Fibroblast of lung (primary cell): ENCODE measurements around the gene HMSD. TPM values are rescaled to one million over a fixed set of nuclear protein-coding genes. Genes with fewer than 3 reads are reported as not detected.

Source experiments
- DNase-seq, 2 donors: peaks; one replicate each; pipeline versions ENCODE4 v3.0.0 to v3.0.0-alpha.2; 2010; ENCODE audit warnings: low read depth in 2 of 2
- H2AFZ ChIP-seq: 2 replicates; pipeline ENCODE4 v1.5.1; 2012; ENCODE audit warnings: low read length, control low read depth, inconsistent platforms
- H3K27ac ChIP-seq: 2 replicates; pipeline ENCODE4 v1.5.1; 2011; ENCODE audit warnings: low read length, control low read depth; ENCODE audit not compliant: insufficient read depth
- H3K27me3 ChIP-seq: 2 replicates; pipeline ENCODE4 v1.5.1; 2011; ENCODE audit warnings: mild to moderate bottlenecking, low read length; ENCODE audit not compliant: control insufficient read depth, insufficient read depth
- H3K36me3 ChIP-seq: 2 replicates; pipeline ENCODE4 v1.5.1; 2011; ENCODE audit warnings: low read length; ENCODE audit not compliant: control insufficient read depth, insufficient read depth
- H3K4me1 ChIP-seq: 2 replicates; pipeline ENCODE4 v1.5.1; 2011; ENCODE audit warnings: low read length; ENCODE audit not compliant: control insufficient read depth, insufficient read depth; ENCODE audit errors: extremely low read depth
- H3K4me2 ChIP-seq: 2 replicates; pipeline ENCODE4 v1.5.1; 2011; ENCODE audit warnings: low read length, control low read depth; ENCODE audit not compliant: insufficient read depth; ENCODE audit errors: extremely low read depth
- H3K4me3 ChIP-seq, 4 experiments: fragments of 200-600 bp in 1 of 4; sonication (generic) in 1 of 4; replicated peaks in 1 of 4; 2 replicates each; pipeline ENCODE4 v1.5.1; 2011 to 2016; ENCODE audit warnings: low read length in 4 of 4, low read depth in 3 of 4, mild to moderate bottlenecking in 3 of 4, control low read depth in 2 of 4, inconsistent platforms in 1 of 4, mixed read lengths in 1 of 4; ENCODE audit not compliant: insufficient read depth in 1 of 4; ENCODE audit errors: control extremely low read depth in 1 of 4
- H3K79me2 ChIP-seq: 2 replicates; pipeline ENCODE4 v1.5.1; 2012; ENCODE audit warnings: mild to moderate bottlenecking, low read length, inconsistent platforms; ENCODE audit not compliant: control insufficient read depth, insufficient read depth
- H3K9ac ChIP-seq: 2 replicates; pipeline ENCODE4 v1.5.1; 2011; ENCODE audit warnings: mild to moderate bottlenecking, low read length, control low read depth; ENCODE audit not compliant: insufficient read depth
- H3K9me3 ChIP-seq: 2 replicates; pipeline ENCODE4 v1.5.1; 2012; ENCODE audit warnings: low read depth, low read length; ENCODE audit not compliant: control insufficient read depth, insufficient read depth
- H4K20me1 ChIP-seq: 2 replicates; pipeline ENCODE4 v1.5.1; 2011; ENCODE audit warnings: low read length; ENCODE audit not compliant: control insufficient read depth, insufficient read depth; ENCODE audit errors: extremely low read depth
- EZH2 ChIP-seq: IDR thresholded peaks from 2 replicates; pipeline ENCODE4 v1.5.1; 2012; ENCODE audit warnings: low read length, control low read depth, mild to moderate bottlenecking; ENCODE audit errors: missing control alignments
- polyA plus RNA-seq, 2 donors: library from polyadenylated mRNA; depleted of rRNA in 1 of 2; stranded (reverse) in 1 of 2; unstranded in 1 of 2; fragments of >200 nt; gene quantifications; 2 replicates each; pipeline ENCODE4 v1.2.1, GENCODE V29; 2011 to 2012; ENCODE audit warnings: missing spikeins in 1 of 2
- total RNA-seq: library from RNA; depleted of rRNA; stranded (reverse); fragments of >200 nt; gene quantifications from 2 replicates; pipeline ENCODE4 v1.2.1, GENCODE V29; 2014
- TF ChIP-seq, protein P1 (sequence below), 2 donors: IDR thresholded peaks in 1 of 2; conservative IDR thresholded peaks in 1 of 2; 1 replicate in 1 of 2; 2 replicates in 1 of 2; pipeline ENCODE4 v1.5.1; 2011 to 2012; ENCODE audit warnings: low read length in 2 of 2, control low read depth in 1 of 2, inconsistent platforms in 1 of 2, low read depth in 1 of 2, mild to moderate bottlenecking in 1 of 2

Gene HMSD
- total and polyA plus RNA-seq, 2 donors (not counting 1 experiment from before 2014, with no cell fraction given) = 0.83 to 4.3 TPM

DNA sequence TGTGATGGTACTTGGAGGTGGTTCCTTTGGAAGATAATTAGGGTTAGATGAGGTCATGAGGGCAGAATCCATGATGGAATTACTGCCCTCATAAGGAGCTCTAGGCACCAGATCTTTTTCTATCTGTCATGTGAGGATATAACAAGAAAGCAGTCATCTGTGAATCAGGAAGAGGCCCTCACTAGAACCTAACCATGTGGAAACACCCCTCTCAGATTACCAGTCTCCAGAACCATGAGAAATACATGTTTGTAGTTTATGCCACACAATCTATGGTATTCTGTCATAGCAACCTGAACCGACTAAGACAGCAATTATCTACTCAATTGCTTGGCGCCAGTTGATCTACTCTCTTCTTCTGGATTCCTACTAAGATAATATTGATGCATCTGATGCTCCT is 43.7 kb upstream of the HMSD start:
- Histone ChIP-seq H3K4me2 (no peak overlapping the region), H3K4me3 (no peak overlapping the region), H3K9ac (no peak overlapping the region), H3K79me2 (no peaks in the 10 kb centered on the region), H3K27me3 (no peaks in the 10 kb centered on the region), H4K20me1 (no peaks in the 10 kb centered on the region), H2AFZ (no peak overlapping the region), H3K4me1 (no peaks in the 10 kb centered on the region), H3K36me3 (no peaks in the 10 kb centered on the region), H3K9me3 (no peaks in the 10 kb centered on the region), H3K27ac (no peak overlapping the region)
- no peak for TF ChIP-seq EZH2
- TF ChIP-seq, protein P1, sequence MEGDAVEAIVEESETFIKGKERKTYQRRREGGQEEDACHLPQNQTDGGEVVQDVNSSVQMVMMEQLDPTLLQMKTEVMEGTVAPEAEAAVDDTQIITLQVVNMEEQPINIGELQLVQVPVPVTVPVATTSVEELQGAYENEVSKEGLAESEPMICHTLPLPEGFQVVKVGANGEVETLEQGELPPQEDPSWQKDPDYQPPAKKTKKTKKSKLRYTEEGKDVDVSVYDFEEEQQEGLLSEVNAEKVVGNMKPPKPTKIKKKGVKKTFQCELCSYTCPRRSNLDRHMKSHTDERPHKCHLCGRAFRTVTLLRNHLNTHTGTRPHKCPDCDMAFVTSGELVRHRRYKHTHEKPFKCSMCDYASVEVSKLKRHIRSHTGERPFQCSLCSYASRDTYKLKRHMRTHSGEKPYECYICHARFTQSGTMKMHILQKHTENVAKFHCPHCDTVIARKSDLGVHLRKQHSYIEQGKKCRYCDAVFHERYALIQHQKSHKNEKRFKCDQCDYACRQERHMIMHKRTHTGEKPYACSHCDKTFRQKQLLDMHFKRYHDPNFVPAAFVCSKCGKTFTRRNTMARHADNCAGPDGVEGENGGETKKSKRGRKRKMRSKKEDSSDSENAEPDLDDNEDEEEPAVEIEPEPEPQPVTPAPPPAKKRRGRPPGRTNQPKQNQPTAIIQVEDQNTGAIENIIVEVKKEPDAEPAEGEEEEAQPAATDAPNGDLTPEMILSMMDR (conservative IDR thresholded peaks at IDR 0.05 in 1 of 2, IDR thresholded peaks at IDR 0.05 in 1 of 2; ENCODE audit: low read depth in 1 of 2, low read length in 2 of 2) = no peak
- DNase-seq = no peak

DNA sequence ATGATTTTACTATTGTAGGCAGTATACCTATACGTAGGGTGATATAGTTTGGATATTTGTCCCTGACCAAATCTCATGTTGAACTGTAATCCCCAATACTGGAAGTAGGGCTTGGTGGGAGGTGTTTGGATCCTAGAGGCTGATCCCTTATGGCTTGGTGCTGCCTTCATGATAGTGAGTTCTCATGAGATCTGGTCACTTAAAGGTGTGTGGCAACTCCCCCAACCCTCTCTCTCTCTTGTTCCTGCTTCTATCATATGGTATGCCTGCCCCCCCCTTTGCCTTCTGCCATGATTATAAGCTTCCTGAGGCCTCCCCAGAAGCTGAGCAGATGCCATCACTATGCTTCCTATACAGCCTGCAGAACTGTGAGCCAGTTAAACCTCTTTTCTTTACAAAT is 43.0 kb upstream of the HMSD start:
- H3K4me1 ChIP-seq = no peaks in the 10 kb centered on the region
- no peak overlapping the region for H2AFZ ChIP-seq
- H3K4me2 ChIP-seq = no peak overlapping the region
- H3K9me3 ChIP-seq = no peaks in the 10 kb centered on the region
- TF ChIP-seq, protein P1 (conservative IDR thresholded peaks at IDR 0.05 in 1 of 2, IDR thresholded peaks at IDR 0.05 in 1 of 2; ENCODE audit: low read depth in 1 of 2, low read length in 2 of 2) = no peak
- no peak for TF ChIP-seq EZH2
- no peaks in the 10 kb centered on the region for H3K36me3 ChIP-seq
- no peak for DNase-seq
- no peak overlapping the region for H3K27ac ChIP-seq
- no peaks in the 10 kb centered on the region for H3K79me2 ChIP-seq
- no peak overlapping the region for H3K4me3 ChIP-seq
- no peak overlapping the region for H3K9ac ChIP-seq
- H4K20me1 ChIP-seq = no peaks in the 10 kb centered on the region
- no peaks in the 10 kb centered on the region for H3K27me3 ChIP-seq

DNA sequence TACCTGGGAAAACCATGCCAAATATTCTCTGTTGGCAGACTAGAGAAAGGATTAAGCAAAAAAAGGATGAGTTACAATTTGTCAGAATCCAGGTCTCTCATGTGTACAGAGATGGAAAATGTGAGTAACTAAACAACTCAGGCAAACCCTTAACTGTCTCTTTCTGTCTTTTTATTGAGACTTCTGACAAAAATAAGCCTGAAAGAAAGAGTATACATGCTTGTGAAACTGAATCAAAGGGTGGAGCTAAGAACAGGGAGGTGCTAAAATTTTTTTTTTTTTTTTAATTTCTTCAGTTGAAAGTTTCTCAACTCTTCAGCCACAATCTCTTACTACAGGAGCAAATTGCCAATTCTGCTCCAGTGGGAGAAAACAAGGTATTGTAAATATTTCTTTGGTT is 41.4 kb upstream of the HMSD start, which contains the start of gene SERPINB10:
Gene SERPINB10 (plus strand): TSS at position 295 of the 400 bp plus-strand sequence. CDS start 7,553 bp downstream, outside the sequence.
- no peaks in the 10 kb centered on the region for H3K79me2 ChIP-seq
- no peaks in the 10 kb centered on the region for H4K20me1 ChIP-seq
- H3K4me2 ChIP-seq = no peak within 1 kb of the TSS
- no peak within 1 kb of the TSS for H3K27ac ChIP-seq
- no peak within 1 kb of the TSS for H3K9ac ChIP-seq
- H3K4me1 ChIP-seq = no peaks in the 10 kb centered on the region
- DNase-seq = no peak
- H3K4me3 ChIP-seq = no peak within 1 kb of the TSS
- no peak within 1 kb of the TSS for H2AFZ ChIP-seq
- no peak for TF ChIP-seq EZH2
- TF ChIP-seq, protein P1 (conservative IDR thresholded peaks at IDR 0.05 in 1 of 2, IDR thresholded peaks at IDR 0.05 in 1 of 2; ENCODE audit: low read depth in 1 of 2, low read length in 2 of 2) = no peak
- no peaks in the 10 kb centered on the region for H3K36me3 ChIP-seq
- no peaks in the 10 kb centered on the region for H3K27me3 ChIP-seq
- H3K9me3 ChIP-seq = no peaks in the 10 kb centered on the region
